ENCODE data around the gene PPM1H.

Gene PPM1H

GRCh38 chr12:62860020-62860419 lies 74.9 kb downstream of the PPM1H start:
- peak overlapping the region; percentile 10 for H3K27ac ChIP-seq
- H3K36me3 ChIP-seq (replicated peaks) = no peaks in the 10 kb centered on the region
- TF ChIP-seq, protein P1, sequence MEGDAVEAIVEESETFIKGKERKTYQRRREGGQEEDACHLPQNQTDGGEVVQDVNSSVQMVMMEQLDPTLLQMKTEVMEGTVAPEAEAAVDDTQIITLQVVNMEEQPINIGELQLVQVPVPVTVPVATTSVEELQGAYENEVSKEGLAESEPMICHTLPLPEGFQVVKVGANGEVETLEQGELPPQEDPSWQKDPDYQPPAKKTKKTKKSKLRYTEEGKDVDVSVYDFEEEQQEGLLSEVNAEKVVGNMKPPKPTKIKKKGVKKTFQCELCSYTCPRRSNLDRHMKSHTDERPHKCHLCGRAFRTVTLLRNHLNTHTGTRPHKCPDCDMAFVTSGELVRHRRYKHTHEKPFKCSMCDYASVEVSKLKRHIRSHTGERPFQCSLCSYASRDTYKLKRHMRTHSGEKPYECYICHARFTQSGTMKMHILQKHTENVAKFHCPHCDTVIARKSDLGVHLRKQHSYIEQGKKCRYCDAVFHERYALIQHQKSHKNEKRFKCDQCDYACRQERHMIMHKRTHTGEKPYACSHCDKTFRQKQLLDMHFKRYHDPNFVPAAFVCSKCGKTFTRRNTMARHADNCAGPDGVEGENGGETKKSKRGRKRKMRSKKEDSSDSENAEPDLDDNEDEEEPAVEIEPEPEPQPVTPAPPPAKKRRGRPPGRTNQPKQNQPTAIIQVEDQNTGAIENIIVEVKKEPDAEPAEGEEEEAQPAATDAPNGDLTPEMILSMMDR (IDR thresholded peaks at IDR 0.05; ENCODE audit: low read depth, low read length, missing control alignments) = no peak
- in situ Hi-C loops (cut with HindIII; ENCODE audit: low pct_ligation_motif_present, low sequenced_read_pairs) = no loop called here
- H3K4me3 ChIP-seq (ENCODE audit: low read depth, low read length) = no peak overlapping the region
- no peak for DNase-seq
- H3K27me3 ChIP-seq (replicated peaks) = no peaks in the 10 kb centered on the region

DNA sequence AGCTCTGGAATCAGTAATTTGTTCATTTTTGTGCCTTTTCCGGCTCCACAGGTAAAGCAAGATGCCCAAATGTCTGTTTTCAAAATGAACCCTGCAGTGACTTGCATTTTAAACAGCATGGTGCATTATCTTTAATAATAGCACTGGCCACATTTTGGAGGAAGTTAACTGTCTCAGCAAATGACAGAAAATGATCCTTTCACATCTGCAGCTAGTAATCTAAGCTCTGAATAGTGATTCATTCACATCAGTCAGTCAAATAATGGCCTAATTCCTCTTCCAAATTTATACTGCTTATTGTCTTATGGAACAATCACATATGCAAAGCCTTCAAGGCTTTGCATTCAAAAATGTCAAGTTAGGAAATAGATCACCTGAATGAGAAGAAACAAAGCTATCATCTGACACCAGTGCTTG lies 75.6 kb downstream of the PPM1H start:
- in situ Hi-C loops (cut with HindIII; ENCODE audit: low pct_ligation_motif_present, low sequenced_read_pairs) = no loop called here

DNA sequence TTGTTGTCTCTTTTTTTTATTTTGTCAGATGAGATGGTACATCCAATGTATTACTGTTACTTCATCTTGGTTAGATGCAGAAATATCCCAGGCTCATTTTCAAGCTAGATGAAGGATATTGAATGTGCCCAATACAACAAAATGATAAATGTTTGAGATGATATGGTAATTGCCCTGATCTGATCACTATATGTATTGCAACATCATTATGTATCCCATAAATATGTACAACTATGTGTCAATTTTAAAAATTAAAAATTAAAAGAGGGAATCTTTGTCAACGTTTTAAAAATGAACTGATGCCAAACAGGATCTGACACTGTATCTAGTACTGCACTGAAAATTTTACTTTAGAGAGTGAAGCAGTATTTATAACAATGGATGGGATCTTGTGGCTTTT lies 78.5 kb downstream of the PPM1H start:
- Histone ChIP-seq H3K36me3 (replicated peaks) (no peaks in the 10 kb centered on the region), H3K27me3 (replicated peaks) (no peaks in the 10 kb centered on the region), H3K27ac (no peak overlapping the region), H3K4me3 (ENCODE audit: low read depth, low read length) (no peak overlapping the region)
- in situ Hi-C loops (cut with HindIII; ENCODE audit: low pct_ligation_motif_present, low sequenced_read_pairs) = no loop called here
- no peak for DNase-seq
- TF ChIP-seq, protein P1 (IDR thresholded peaks at IDR 0.05; ENCODE audit: low read depth, low read length, missing control alignments) = no peak

More for the DNA sequence above, 75.6 kb downstream of the PPM1H start:
- TF ChIP-seq, protein P1 (IDR thresholded peaks at IDR 0.05; ENCODE audit: low read depth, low read length, missing control alignments) = no peak
- Histone ChIP-seq H3K27me3 (replicated peaks) (no peaks in the 10 kb centered on the region), H3K4me3 (ENCODE audit: low read depth, low read length) (no peak overlapping the region), H3K36me3 (replicated peaks) (no peaks in the 10 kb centered on the region), H3K27ac (no peak overlapping the region)
- DNase-seq = no peak

DNA sequence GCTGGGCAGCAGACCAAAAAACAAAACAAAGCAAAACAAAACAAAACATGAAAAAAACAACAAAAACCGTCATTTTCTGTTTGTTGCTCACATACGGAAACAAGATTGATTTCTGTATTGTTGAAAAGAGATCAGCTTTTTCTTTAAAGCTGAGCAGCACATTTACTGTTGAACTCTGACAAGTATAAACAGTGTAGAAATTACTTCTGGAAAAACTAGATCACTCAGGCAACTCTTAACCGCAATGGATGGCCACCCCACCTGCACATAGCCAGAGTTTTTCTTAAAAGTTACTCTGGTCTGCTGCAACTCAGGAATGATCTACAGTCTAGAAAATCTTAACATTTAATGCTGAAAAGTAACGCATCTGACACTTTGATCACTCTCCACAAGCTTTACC lies 80.9 kb downstream of the PPM1H start:
- no peaks in the 10 kb centered on the region for H3K27me3 ChIP-seq (replicated peaks)
- in situ Hi-C loops (cut with HindIII; ENCODE audit: low pct_ligation_motif_present, low sequenced_read_pairs) = no loop called here
- no peak for DNase-seq
- TF ChIP-seq, protein P1 (IDR thresholded peaks at IDR 0.05; ENCODE audit: low read depth, low read length, missing control alignments) = no peak
- no peaks in the 10 kb centered on the region for H3K36me3 ChIP-seq (replicated peaks)
- no peak overlapping the region for H3K27ac ChIP-seq
- H3K4me3 ChIP-seq (ENCODE audit: low read depth, low read length) = no peak overlapping the region

DNA sequence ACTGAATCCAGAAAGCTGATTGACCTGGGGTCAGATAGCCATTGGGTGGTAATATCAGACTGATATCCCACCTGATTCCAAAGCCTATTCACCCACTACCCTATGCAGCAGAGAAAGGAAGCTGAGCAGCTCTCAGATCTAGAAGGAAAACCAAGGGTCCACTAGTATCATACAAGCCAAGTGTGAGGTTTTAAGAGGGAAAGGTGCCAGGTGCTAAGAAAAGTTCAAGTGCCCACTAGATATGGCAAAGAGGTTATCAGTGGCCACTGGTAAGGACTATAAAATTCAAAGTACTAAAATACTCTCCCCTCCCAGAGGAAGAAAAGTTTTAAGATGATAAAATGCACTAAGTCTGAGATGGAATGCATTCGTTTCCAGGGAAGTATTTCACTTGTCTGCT lies 85.6 kb downstream of the PPM1H start:
- DNase-seq = no peak
- no peak overlapping the region for H3K4me3 ChIP-seq (ENCODE audit: low read depth, low read length)
- no peaks in the 10 kb centered on the region for H3K36me3 ChIP-seq (replicated peaks)
- in situ Hi-C loops (cut with HindIII; ENCODE audit: low pct_ligation_motif_present, low sequenced_read_pairs) = no loop called here
- TF ChIP-seq, protein P1 (IDR thresholded peaks at IDR 0.05; ENCODE audit: low read depth, low read length, missing control alignments) = no peak
- no peak overlapping the region for H3K27ac ChIP-seq
- no peaks in the 10 kb centered on the region for H3K27me3 ChIP-seq (replicated peaks)

DNA sequence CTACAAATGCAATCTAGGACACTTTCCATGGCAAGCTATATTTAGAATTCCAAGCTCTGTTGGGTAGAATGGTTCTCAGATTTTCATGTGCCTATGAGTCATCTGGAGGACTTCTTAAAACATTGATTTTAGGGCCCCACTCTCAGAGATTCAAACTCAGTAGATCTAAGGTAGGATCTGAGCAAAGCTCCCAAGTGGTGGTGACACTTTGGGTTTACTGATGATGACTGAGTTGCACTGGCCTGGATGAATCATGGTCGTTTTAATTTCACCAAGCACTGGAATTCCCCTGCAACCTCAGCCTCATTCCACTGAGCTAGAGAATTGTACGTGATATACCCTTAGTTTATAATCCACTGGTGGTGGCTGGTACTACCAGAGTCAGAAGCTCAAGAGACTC lies 86.5 kb downstream of the PPM1H start:
- DNase-seq = peak; percentile 92
- no peaks in the 10 kb centered on the region for H3K27me3 ChIP-seq (replicated peaks)
- peak overlapping the region; percentile 73 for H3K27ac ChIP-seq
- TF ChIP-seq, protein P1 (IDR thresholded peaks at IDR 0.05; ENCODE audit: low read depth, low read length, missing control alignments) = peak; percentile 5
- H3K4me3 ChIP-seq (ENCODE audit: low read depth, low read length) = no peak overlapping the region
- in situ Hi-C loops (cut with HindIII; ENCODE audit: low pct_ligation_motif_present, low sequenced_read_pairs) = no loop called here
- no peaks in the 10 kb centered on the region for H3K36me3 ChIP-seq (replicated peaks)

Measured in brain microvascular endothelial cell (primary cell).